PFSK-1 (cell line): ENCODE results near the gene MS4A15.

Source experiments
- FOXP2 ChIP-seq: optimal IDR thresholded peaks from 2 replicates; pipeline ENCODE3; 2011; ENCODE audit warnings: borderline replicate concordance, control low read depth, inconsistent platforms; ENCODE audit not compliant: insufficient read depth; ENCODE audit errors: extremely low read length, extremely low read depth
- POLR2AphosphoS5 ChIP-seq: IDR thresholded peaks from 2 replicates; pipeline ENCODE4 v1.6.1; 2012; ENCODE audit warnings: low read depth, mild to moderate bottlenecking, control low read depth, low read length, moderate library complexity
- REST ChIP-seq, 2 experiments: IDR thresholded peaks; 2 replicates each; pipeline versions ENCODE4 v1.6.1 to v1.8.0; 2011 to 2012; ENCODE audit warnings: low read depth in 2 of 2, low read length in 2 of 2, control low read depth in 1 of 2, inconsistent platforms in 1 of 2, mild to moderate bottlenecking in 1 of 2, moderate library complexity in 1 of 2; ENCODE audit not compliant: insufficient read depth in 1 of 2
- SIN3A ChIP-seq: IDR thresholded peaks from 2 replicates; pipeline ENCODE4 v1.6.1; 2012; ENCODE audit warnings: mild to moderate bottlenecking, low read length, moderate library complexity, borderline replicate concordance; ENCODE audit not compliant: insufficient read depth
- TAF1 ChIP-seq: IDR thresholded peaks from 2 replicates; pipeline ENCODE4 v1.6.1; 2012; ENCODE audit warnings: low read length, control low read depth, borderline replicate concordance; ENCODE audit not compliant: insufficient read depth

MS4A15 gene

GRCh38 chr11:60762851-60763691 is 6.4 kb downstream of the MS4A15 start:
- no peak for TF ChIP-seq TAF1
- no peak for TF ChIP-seq FOXP2
- no peak for TF ChIP-seq POLR2AphosphoS5
- no peak for TF ChIP-seq SIN3A
- TF ChIP-seq REST (IDR thresholded peaks at IDR 0.05; ENCODE audit: insufficient read depth in 1 of 2, low read depth in 2 of 2, low read length in 2 of 2): no peak

- TF ChIP-seq REST (IDR thresholded peaks at IDR 0.05; ENCODE audit: insufficient read depth in 1 of 2, low read depth in 2 of 2, low read length in 2 of 2): no peak
- TF ChIP-seq POLR2AphosphoS5: no peak
- TF ChIP-seq SIN3A: no peak
- TF ChIP-seq FOXP2: no peak
- no peak for TF ChIP-seq TAF1
Observed at GRCh38 chr11:60763692-60764369, 7.2 kb downstream of the MS4A15 start.

- TF ChIP-seq REST (IDR thresholded peaks at IDR 0.05; ENCODE audit: insufficient read depth in 1 of 2, low read depth in 2 of 2, low read length in 2 of 2) (no peak), TAF1 (no peak), POLR2AphosphoS5 (no peak), FOXP2 (no peak), SIN3A (no peak)
Observed at GRCh38 chr11:60764879-60765278, 8.2 kb downstream of the MS4A15 start.

- TF ChIP-seq REST (IDR thresholded peaks at IDR 0.05; ENCODE audit: insufficient read depth in 1 of 2, low read depth in 2 of 2, low read length in 2 of 2): no peak
- no peak for TF ChIP-seq SIN3A
- TF ChIP-seq POLR2AphosphoS5: no peak
- TF ChIP-seq FOXP2: no peak
- no peak for TF ChIP-seq TAF1
Observed at GRCh38 chr11:60765355-60765754, 8.7 kb downstream of the MS4A15 start.
